SU-DHL-6 (cell line): Measurements from ENCODE around the gene STRBP.

Experiments
- H2AFZ ChIP-seq: fragments of 200-600 bp; sonication (generic); 2 replicates; pipeline ENCODE4 v1.6.1; 2014; ENCODE audit warnings: low read depth, mild to moderate bottlenecking, moderate library complexity, mixed read lengths, antibody characterized with exemption, low read length; ENCODE audit not compliant: severe bottlenecking
- H3F3A ChIP-seq: fragments of 200-600 bp; shearing (Covaris generic); 2 replicates; pipeline ENCODE4 v1.6.0; 2016; ENCODE audit warnings: antibody characterized with exemption, mild to moderate bottlenecking; ENCODE audit not compliant: insufficient read depth
- H3K27ac ChIP-seq: fragments of 200-600 bp; sonication (generic); 2 replicates; pipeline ENCODE4 v1.5.1; 2016; ENCODE audit warnings: low read depth, mild to moderate bottlenecking, low read length, moderate library complexity, mixed read lengths
- H3K27me3 ChIP-seq: fragments of 200-600 bp; sonication (generic), shearing (Covaris generic); 2 replicates; pipeline ENCODE4 v1.6.0; 2014; ENCODE audit warnings: mild to moderate bottlenecking, low read length
- H3K36me3 ChIP-seq: fragments of 200-600 bp; sonication (generic); 2 replicates; pipeline ENCODE4 v1.6.1; 2014; ENCODE audit warnings: mild to moderate bottlenecking, low read length, mixed read lengths
- H3K4me2 ChIP-seq: fragments of 300-600, 200-600 bp; shearing (Covaris generic), sonication (generic); 2 replicates; pipeline ENCODE4 v1.6.0; 2014; ENCODE audit warnings: low read length, low read depth, mild to moderate bottlenecking; ENCODE audit not compliant: poor library complexity, severe bottlenecking
- H3K4me3 ChIP-seq: fragments of 200-600 bp; sonication (generic); 2 replicates; pipeline ENCODE4 v1.5.1; 2014; ENCODE audit warnings: antibody characterized with exemption, low read length, mild to moderate bottlenecking, mixed read lengths; ENCODE audit not compliant: insufficient read depth, poor library complexity, severe bottlenecking
- H3K79me2 ChIP-seq: fragments of 200-600 bp; sonication (generic); 2 replicates; pipeline ENCODE4 v1.6.1; 2014; ENCODE audit warnings: mild to moderate bottlenecking, low read length, moderate library complexity; ENCODE audit not compliant: insufficient read depth
- H3K9ac ChIP-seq: fragments of 200-600 bp; sonication (generic); 2 replicates; pipeline ENCODE4 v1.7.0; 2014; ENCODE audit warnings: mild to moderate bottlenecking, low read length
- H3K9me2 ChIP-seq: fragments of 200-600 bp; sonication (generic); replicated peaks from 2 replicates; pipeline ENCODE4 v1.6.1; 2014; ENCODE audit warnings: low read length; ENCODE audit not compliant: insufficient read depth
- H3K9me3 ChIP-seq: fragments of 200-600 bp; sonication (generic); 2 replicates; pipeline ENCODE4 v1.6.1; 2014; ENCODE audit warnings: low read length, mixed read lengths; ENCODE audit not compliant: insufficient read depth
- H4K20me1 ChIP-seq: fragments of 200-600 bp; sonication (generic); 2 replicates; pipeline ENCODE4 v1.6.1; 2014; ENCODE audit warnings: low read depth, mild to moderate bottlenecking, antibody characterized with exemption, low read length, moderate library complexity, mixed read lengths
- CTCF ChIP-seq: fragments of 200-600 bp; sonication (generic); IDR thresholded peaks from one replicate; pipeline ENCODE4 v1.5.1; 2017; ENCODE audit warnings: antibody characterized with exemption, mild to moderate bottlenecking, low read length, moderate library complexity; ENCODE audit not compliant: insufficient read depth, poor library complexity, severe bottlenecking
- EZH2phosphoT487 ChIP-seq: fragments of 200-600 bp; sonication (generic), shearing (Covaris generic); conservative IDR thresholded peaks from 2 replicates; pipeline ENCODE4 v1.6.1; 2018; ENCODE audit warnings: mild to moderate bottlenecking, antibody characterized with exemption, low read length, moderate library complexity, mixed read lengths

Gene STRBP

GRCh38 chr9:123112015-123112975 lies 156.1 kb downstream of the STRBP start:
- Histone ChIP-seq H3K4me2 (no peak overlapping the region), H3K9ac (no peak overlapping the region), H3K27me3 (no peaks in the 10 kb centered on the region), H3F3A (no peaks in the 10 kb centered on the region), H3K9me3 (no peaks in the 10 kb centered on the region), H3K27ac (no peak overlapping the region), H3K79me2 (no peaks in the 10 kb centered on the region), H3K4me3 (no peak overlapping the region), H4K20me1 (no peaks in the 10 kb centered on the region), H3K36me3 (peaks cover 4% of the 10 kb centered on the region; the same call in 1 of the 2 replicates), H3K9me2 (no peaks in the 10 kb centered on the region), H2AFZ (no peak overlapping the region)
- TF ChIP-seq CTCF (no peak), EZH2phosphoT487 (no peak)

GRCh38 chr9:123111427-123112014 lies 156.9 kb downstream of the STRBP start:
- H3K9me3 ChIP-seq: no peaks in the 10 kb centered on the region
- H3K79me2 ChIP-seq: no peaks in the 10 kb centered on the region
- H3K36me3 ChIP-seq: peaks cover 4% of the 10 kb centered on the region; the same call in 1 of the 2 replicates
- H3K9ac ChIP-seq: no peak overlapping the region
- H3K4me3 ChIP-seq: no peak overlapping the region
- no peaks in the 10 kb centered on the region for H3K27me3 ChIP-seq
- no peak overlapping the region for H3K4me2 ChIP-seq
- no peaks in the 10 kb centered on the region for H4K20me1 ChIP-seq
- H3K27ac ChIP-seq: no peak overlapping the region
- H3F3A ChIP-seq: no peaks in the 10 kb centered on the region
- H2AFZ ChIP-seq: no peak overlapping the region
- no peaks in the 10 kb centered on the region for H3K9me2 ChIP-seq
- no peak for TF ChIP-seq CTCF
- TF ChIP-seq EZH2phosphoT487: no peak

- peaks cover 14% of the 10 kb centered on the region for H3F3A ChIP-seq
- no peak overlapping the region for H2AFZ ChIP-seq
- no peaks in the 10 kb centered on the region for H3K27me3 ChIP-seq
- TF ChIP-seq EZH2phosphoT487 (no peak), CTCF (no peak)
- H3K79me2 ChIP-seq: no peaks in the 10 kb centered on the region
- no peaks in the 10 kb centered on the region for H4K20me1 ChIP-seq
- no peaks in the 10 kb centered on the region for H3K9me2 ChIP-seq
- no peak overlapping the region for H3K4me3 ChIP-seq
- H3K27ac ChIP-seq: no peak overlapping the region
- no peak overlapping the region for H3K4me2 ChIP-seq
- no peaks in the 10 kb centered on the region for H3K36me3 ChIP-seq
- H3K9me3 ChIP-seq: no peaks in the 10 kb centered on the region
- H3K9ac ChIP-seq: no peak overlapping the region
These were observed 158.7 kb downstream of the STRBP start for GRCh38 chr9:123109540-123110279.
